Ascending aorta (tissue), 2 donors: ENCODE data around the gene NME7. TPM values are rescaled to one million over a fixed set of nuclear protein-coding genes. Genes with fewer than 3 reads are reported as not detected.

Experiments used
- DNase-seq, 2 donors: peaks; one replicate each; pipeline ENCODE4 v3.0.0-alpha.2; 2019; ENCODE audit warnings: low spot score in 2 of 2
- H3K27ac ChIP-seq, 2 donors: fragments of 200-600 bp; sonication (generic); one replicate each; pipeline ENCODE4 v1.5.1; 2016 to 2017; ENCODE audit warnings: mild to moderate bottlenecking in 1 of 2
- H3K27me3 ChIP-seq: fragments of 200-600 bp; sonication (generic); one replicate; pipeline ENCODE4 v1.5.1; 2017
- H3K36me3 ChIP-seq, 2 donors: fragments of 200-600 bp; sonication (generic); one replicate each; pipeline ENCODE4 v1.5.1; 2016
- H3K4me1 ChIP-seq, 2 donors: fragments of 200-600 bp; sonication (generic); one replicate each; pipeline ENCODE4 v1.5.1; 2016 to 2017; ENCODE audit warnings: mild to moderate bottlenecking in 1 of 2
- H3K4me3 ChIP-seq, 2 donors: fragments of 200-600 bp; sonication (generic); one replicate each; pipeline ENCODE4 v1.5.1; 2016 to 2017; ENCODE audit warnings: mild to moderate bottlenecking in 1 of 2
- H3K9me3 ChIP-seq, 2 donors: fragments of 200-600 bp; sonication (generic); one replicate each; pipeline ENCODE4 v1.5.1; 2016
- intact Hi-C: fragments of 100-400 bp; cut with DNase I; formaldehyde crosslinking; loops from one replicate; pipeline ENCODE4 v1.15.1; 2023
- total RNA-seq: library from RNA; depleted of rRNA; stranded (reverse); fragments of >200 nt; gene quantifications from one replicate; pipeline ENCODE4 v1.1.0, GENCODE V29; 2016
- TF ChIP-seq, protein P1 (sequence below), 3 experiments: fragments of 200-600 bp in 2 of 3; fragments of 450-650 bp in 1 of 3; sonication (generic) in 2 of 3; IDR thresholded peaks; one replicate each; pipeline ENCODE4 v1.5.1; 2016 to 2019; ENCODE audit warnings: antibody characterized with exemption in 3 of 3, mild to moderate bottlenecking in 1 of 3, moderate library complexity in 1 of 3

The NME7 gene
- total RNA-seq, 1 donor from 2014 or later, result 4.9 TPM

DNA sequence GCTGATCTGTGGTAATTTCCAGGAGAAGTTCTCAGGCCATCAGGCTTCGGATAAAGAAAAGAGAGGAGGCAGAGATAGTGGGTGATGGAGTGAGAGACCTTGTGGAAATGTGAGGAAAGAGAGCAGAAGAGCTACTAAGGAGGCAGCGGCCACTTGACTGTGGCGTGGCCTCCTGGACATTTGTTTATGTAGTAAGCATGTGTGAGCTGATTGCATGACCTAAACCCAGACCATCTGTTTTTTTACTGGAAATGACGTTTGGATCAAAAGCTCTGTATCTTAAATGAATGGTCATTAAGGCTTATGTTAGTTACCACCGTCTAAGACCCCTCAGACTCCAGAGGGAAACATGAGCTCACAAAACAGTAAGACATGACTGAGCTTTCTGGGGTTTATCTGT, 247.5 kb downstream of the NME7 start:
- TF ChIP-seq, protein P1, sequence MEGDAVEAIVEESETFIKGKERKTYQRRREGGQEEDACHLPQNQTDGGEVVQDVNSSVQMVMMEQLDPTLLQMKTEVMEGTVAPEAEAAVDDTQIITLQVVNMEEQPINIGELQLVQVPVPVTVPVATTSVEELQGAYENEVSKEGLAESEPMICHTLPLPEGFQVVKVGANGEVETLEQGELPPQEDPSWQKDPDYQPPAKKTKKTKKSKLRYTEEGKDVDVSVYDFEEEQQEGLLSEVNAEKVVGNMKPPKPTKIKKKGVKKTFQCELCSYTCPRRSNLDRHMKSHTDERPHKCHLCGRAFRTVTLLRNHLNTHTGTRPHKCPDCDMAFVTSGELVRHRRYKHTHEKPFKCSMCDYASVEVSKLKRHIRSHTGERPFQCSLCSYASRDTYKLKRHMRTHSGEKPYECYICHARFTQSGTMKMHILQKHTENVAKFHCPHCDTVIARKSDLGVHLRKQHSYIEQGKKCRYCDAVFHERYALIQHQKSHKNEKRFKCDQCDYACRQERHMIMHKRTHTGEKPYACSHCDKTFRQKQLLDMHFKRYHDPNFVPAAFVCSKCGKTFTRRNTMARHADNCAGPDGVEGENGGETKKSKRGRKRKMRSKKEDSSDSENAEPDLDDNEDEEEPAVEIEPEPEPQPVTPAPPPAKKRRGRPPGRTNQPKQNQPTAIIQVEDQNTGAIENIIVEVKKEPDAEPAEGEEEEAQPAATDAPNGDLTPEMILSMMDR (IDR thresholded peaks at IDR 0.05), result no peak
- Histone ChIP-seq H3K9me3 (no peaks in the 10 kb centered on the region), H3K27ac (no peak overlapping the region), H3K4me1 (no peaks in the 10 kb centered on the region), H3K27me3 (no peaks in the 10 kb centered on the region), H3K4me3 (no peak overlapping the region), H3K36me3 (no peaks in the 10 kb centered on the region)
- no peak for DNase-seq
- intact Hi-C loops, result no loop called here

DNA sequence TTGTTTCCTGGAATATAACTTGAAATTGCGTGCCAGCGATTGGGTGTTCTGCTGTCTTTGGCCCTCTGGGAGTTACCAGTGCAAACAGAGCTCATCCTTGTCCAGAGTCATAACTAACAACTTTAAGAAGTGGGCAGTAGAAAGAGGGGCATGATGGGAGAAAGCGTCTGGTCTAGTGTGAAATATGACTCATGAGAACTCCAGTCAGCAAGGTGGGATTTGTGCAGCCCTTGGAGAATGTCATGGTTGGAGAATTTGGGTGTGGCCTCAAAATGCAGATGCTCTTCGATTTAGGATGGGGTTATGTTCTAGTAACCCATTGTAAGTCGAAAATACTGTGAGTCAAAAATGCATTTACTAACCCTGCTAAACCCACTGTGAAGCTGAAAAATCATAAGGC, 248.2 kb downstream of the NME7 start:
- no peak overlapping the region for H3K27ac ChIP-seq
- DNase-seq, result no peak
- no peak overlapping the region for H3K4me3 ChIP-seq
- no peaks in the 10 kb centered on the region for H3K4me1 ChIP-seq
- TF ChIP-seq, protein P1 (IDR thresholded peaks at IDR 0.05), result no peak
- H3K36me3 ChIP-seq, result no peaks in the 10 kb centered on the region
- intact Hi-C loops, result no loop called here
- no peaks in the 10 kb centered on the region for H3K9me3 ChIP-seq
- H3K27me3 ChIP-seq, result no peaks in the 10 kb centered on the region

DNA sequence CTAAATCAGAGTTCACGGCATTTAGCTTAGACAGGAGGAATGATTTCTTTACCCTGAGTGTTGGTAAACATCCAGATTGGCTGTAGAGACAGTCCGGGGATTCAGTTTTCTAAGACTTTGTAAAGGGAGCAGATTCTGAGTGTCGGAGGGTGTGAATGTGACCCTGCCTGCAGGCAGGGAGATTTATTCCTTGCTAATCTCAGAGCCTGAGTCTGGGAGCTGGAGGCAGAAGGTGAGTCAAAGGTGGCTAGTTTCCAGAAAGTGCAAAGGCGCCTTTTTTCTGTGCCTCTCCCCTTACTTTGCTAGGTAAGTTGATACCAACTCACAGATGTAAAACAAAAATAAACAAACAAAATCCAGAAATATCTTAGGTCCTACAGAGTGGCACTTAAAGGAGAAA, 249.4 kb downstream of the NME7 start:
- H3K9me3 ChIP-seq, result no peaks in the 10 kb centered on the region
- intact Hi-C loops, result no loop called here
- no peak overlapping the region for H3K4me3 ChIP-seq
- TF ChIP-seq, protein P1 (IDR thresholded peaks at IDR 0.05), result no peak
- no peaks in the 10 kb centered on the region for H3K27me3 ChIP-seq
- no peak for DNase-seq
- H3K4me1 ChIP-seq, result peaks cover 0 to 2% of the 10 kb centered on the region in 2 donors
- no peak overlapping the region for H3K27ac ChIP-seq
- no peaks in the 10 kb centered on the region for H3K36me3 ChIP-seq

DNA sequence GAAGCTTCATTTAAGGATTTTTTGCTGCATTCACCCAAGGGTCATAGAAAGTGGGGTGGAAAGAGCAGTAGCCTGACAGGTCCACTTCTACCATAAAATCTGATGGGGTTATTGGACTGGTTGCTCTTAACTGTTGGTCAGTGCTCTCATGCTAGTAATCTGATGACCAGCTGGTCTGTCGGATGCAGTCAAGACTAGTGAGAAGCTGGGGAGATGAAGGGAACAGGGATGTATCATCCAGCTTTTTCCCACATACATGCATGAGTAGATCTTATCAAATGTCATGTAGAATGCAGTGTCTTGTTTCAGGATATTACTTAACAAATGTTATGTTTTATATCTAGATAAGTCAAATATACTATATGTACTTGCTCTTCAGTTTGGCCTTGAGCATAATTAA, 250.0 kb downstream of the NME7 start:
- DNase-seq, result no peak
- intact Hi-C loops, result no loop called here
- H3K4me3 ChIP-seq, result no peak overlapping the region
- no peaks in the 10 kb centered on the region for H3K36me3 ChIP-seq
- no peaks in the 10 kb centered on the region for H3K27me3 ChIP-seq
- TF ChIP-seq, protein P1 (IDR thresholded peaks at IDR 0.05), result no peak
- H3K4me1 ChIP-seq, result peaks cover 0 to 4% of the 10 kb centered on the region in 2 donors
- no peak overlapping the region for H3K27ac ChIP-seq
- no peaks in the 10 kb centered on the region for H3K9me3 ChIP-seq

DNA sequence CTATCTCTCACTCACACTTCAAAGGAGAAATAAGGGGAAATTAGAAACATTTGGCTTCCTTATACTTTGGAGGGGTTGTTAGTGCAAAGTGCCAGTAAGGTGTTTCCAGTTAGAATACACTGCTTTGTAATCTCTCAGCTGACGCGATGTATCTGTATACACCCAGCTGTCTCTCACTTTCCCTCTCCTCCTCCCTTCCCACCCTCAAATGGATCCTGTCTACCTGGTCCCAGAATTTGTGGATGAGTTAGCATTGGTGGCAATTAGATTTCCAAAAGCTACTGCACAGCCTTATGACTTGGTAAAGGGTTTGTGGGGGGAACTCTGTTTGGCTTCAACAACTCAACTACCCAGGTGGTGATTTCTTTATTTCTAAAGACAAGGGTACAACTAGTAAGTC, 250.6 kb downstream of the NME7 start:
- H3K36me3 ChIP-seq, result peaks cover 2% of the 10 kb centered on the region in 2 donors
- DNase-seq, result no peak
- H3K27ac ChIP-seq, result no peak overlapping the region

More for the DNA sequence above, 250.6 kb downstream of the NME7 start:
- intact Hi-C loops, result no loop called here
- H3K4me3 ChIP-seq, result no peak overlapping the region
- TF ChIP-seq, protein P1 (IDR thresholded peaks at IDR 0.05), result no peak
- H3K4me1 ChIP-seq, result peaks cover 0 to 4% of the 10 kb centered on the region in 2 donors
- H3K27me3 ChIP-seq, result no peaks in the 10 kb centered on the region
- H3K9me3 ChIP-seq, result no peaks in the 10 kb centered on the region
